IMR-90 (cell line): Measurements from ENCODE around the gene AKAP9. TPM values are rescaled to one million over a fixed set of nuclear protein-coding genes. Genes with fewer than 3 reads are reported as not detected.

Experiments
- ATAC-seq: fragments of 200-7000 bp; cut with Tn5 transposase; 2 replicates; pipeline ENCODE4 v1.9.1; 2020; ENCODE audit warnings: low read depth, mild to moderate bottlenecking, moderate library complexity
- BruUV-seq: library from RNA; stranded (reverse); fragments of 400-500 nt; replicated peaks from 2 replicates; lab custom pipeline; 2021; lab: Mats Ljungman, UMichigan
- CTCF ChIA-PET: fragments of 300-600 bp; formaldehyde crosslinking; extraction: SDS; loops from one replicate; lab custom pipeline; 2021; ENCODE audit warnings: antibody characterized with exemption; lab: Yijun Ruan, JAX
- POLR2A ChIA-PET: fragments of 300-600 bp; sonication (Branson Sonifier 250); formaldehyde crosslinking; loops from one replicate; lab custom pipeline; 2022; ENCODE audit warnings: antibody characterized with exemption; ENCODE audit not compliant: unreplicated experiment; lab: Charles Lee
- DNase-seq: peaks from one replicate; pipeline ENCODE4 v3.0.0; 2013
- H2AFZ ChIP-seq: replicated peaks from 2 replicates; pipeline ENCODE3; 2013; ENCODE audit warnings: low read length, mild to moderate bottlenecking; ENCODE audit not compliant: poor library complexity
- H2AK5ac ChIP-seq: 2 replicates; pipeline ENCODE4 v1.6.1; 2013; ENCODE audit warnings: low read depth, low read length, inconsistent platforms
- H2AK9ac ChIP-seq: replicated peaks from 2 replicates; pipeline ENCODE3; 2013; ENCODE audit warnings: mild to moderate bottlenecking, low read depth, low read length, moderate library complexity; ENCODE audit not compliant: poor library complexity
- H2BK120ac ChIP-seq: 2 replicates; pipeline ENCODE4 v1.6.1; 2013; ENCODE audit warnings: low read depth, low read length, inconsistent platforms
- H2BK15ac ChIP-seq: 3 replicates; pipeline ENCODE4 v1.6.1; 2013; ENCODE audit warnings: low read depth, low read length, inconsistent platforms
- H2BK20ac ChIP-seq: 2 replicates; pipeline ENCODE4 v1.6.1; 2013; ENCODE audit warnings: low read depth, mild to moderate bottlenecking, inconsistent platforms, low read length, moderate library complexity
- H2BK5ac ChIP-seq: 2 replicates; pipeline ENCODE4 v1.6.1; 2013; ENCODE audit warnings: mild to moderate bottlenecking, low read depth, low read length, inconsistent platforms; ENCODE audit not compliant: poor library complexity, severe bottlenecking
- H3K14ac ChIP-seq: replicated peaks from 2 replicates; pipeline ENCODE4 v1.6.1; 2013; ENCODE audit warnings: low read depth, low read length, inconsistent platforms
- H3K18ac ChIP-seq: 2 replicates; pipeline ENCODE4 v1.6.1; 2013; ENCODE audit warnings: low read depth, low read length, control low read depth
- H3K23ac ChIP-seq: 2 replicates; pipeline ENCODE4 v1.6.1; 2013; ENCODE audit warnings: low read depth, low read length, inconsistent platforms
- H3K27ac ChIP-seq: 2 replicates; pipeline ENCODE4 v1.5.1; 2013; ENCODE audit warnings: mild to moderate bottlenecking, control low read depth, low read length; ENCODE audit not compliant: insufficient read depth
- H3K27me3 ChIP-seq: 2 replicates; pipeline ENCODE4 v1.6.1; 2013; ENCODE audit warnings: low read length; ENCODE audit not compliant: control insufficient read depth, insufficient read depth
- H3K36me3 ChIP-seq: 2 replicates; pipeline ENCODE4 v1.6.1; 2013; ENCODE audit warnings: low read length, mixed read lengths; ENCODE audit not compliant: control insufficient read depth, insufficient read depth
- H3K4ac ChIP-seq: 2 replicates; pipeline ENCODE4 v1.6.1; 2013; ENCODE audit warnings: low read depth, low read length, inconsistent platforms
- H3K4me1 ChIP-seq: 2 replicates; pipeline ENCODE4 v1.6.1; 2013; ENCODE audit warnings: low read length, mixed read lengths; ENCODE audit not compliant: control insufficient read depth, insufficient read depth
- H3K4me2 ChIP-seq: 2 replicates; pipeline ENCODE4 v1.6.1; 2013; ENCODE audit warnings: low read depth, mild to moderate bottlenecking, control low read depth, low read length, moderate library complexity
- H3K4me3 ChIP-seq: 2 replicates; pipeline ENCODE4 v1.5.1; 2013; ENCODE audit warnings: low read depth, mild to moderate bottlenecking, control low read depth, low read length, moderate library complexity; ENCODE audit not compliant: insufficient read depth
- H3K56ac ChIP-seq: 2 replicates; pipeline ENCODE4 v1.6.1; 2013; ENCODE audit warnings: low read length, inconsistent platforms; ENCODE audit not compliant: insufficient read depth; ENCODE audit errors: extremely low read depth
- H3K79me1 ChIP-seq, 2 experiments: 2 replicates each; pipeline ENCODE4 v1.6.1; 2013; ENCODE audit warnings: low read length in 2 of 2, inconsistent platforms in 1 of 2, low read depth in 1 of 2
- H3K9ac ChIP-seq: 2 replicates; pipeline ENCODE4 v1.6.1; 2013; ENCODE audit warnings: low read depth, low read length, control low read depth
- H3K9me1 ChIP-seq: 2 replicates; pipeline ENCODE4 v1.6.1; 2013; ENCODE audit warnings: low read length, inconsistent platforms; ENCODE audit not compliant: insufficient read depth
- H3K9me3 ChIP-seq: 2 replicates; pipeline ENCODE4 v1.6.1; 2013; ENCODE audit warnings: low read length; ENCODE audit not compliant: control insufficient read depth, insufficient read depth
- H4K20me1 ChIP-seq: 2 replicates; pipeline ENCODE4 v1.6.1; 2013; ENCODE audit warnings: low read length, inconsistent platforms; ENCODE audit not compliant: insufficient read depth
- H4K5ac ChIP-seq: 2 replicates; pipeline ENCODE4 v1.6.1; 2013; ENCODE audit warnings: mild to moderate bottlenecking, low read depth, low read length, control low read depth
- H4K8ac ChIP-seq, 2 experiments: 2 replicates each; pipeline ENCODE4 v1.6.1; 2013; ENCODE audit warnings: low read depth in 2 of 2, low read length in 2 of 2, control low read depth in 1 of 2, inconsistent platforms in 1 of 2
- H4K91ac ChIP-seq: 2 replicates; pipeline ENCODE4 v1.6.1; 2013; ENCODE audit warnings: low read depth, low read length, inconsistent platforms; ENCODE audit not compliant: insufficient read depth
- BHLHE40 ChIP-seq: fragments of 150-350 bp; IDR thresholded peaks from 2 replicates; pipeline ENCODE4 v1.6.1; 2016; ENCODE audit warnings: mild to moderate bottlenecking, low read depth, low read length
- CEBPB ChIP-seq: IDR thresholded peaks from 2 replicates; pipeline ENCODE4 v1.6.1; 2012; ENCODE audit warnings: low read depth, low read length, improper control_type of control experiment
- CHD1 ChIP-seq: IDR thresholded peaks from 2 replicates; pipeline ENCODE4 v1.6.1; 2012; ENCODE audit warnings: low read depth, low read length, improper control_type of control experiment
- FOS ChIP-seq: fragments of 150-350 bp; IDR thresholded peaks from 2 replicates; pipeline ENCODE4 v1.6.1; 2016; ENCODE audit warnings: low read depth, low read length
- MAFK ChIP-seq: IDR thresholded peaks from 2 replicates; pipeline ENCODE4 v1.6.1; 2012; ENCODE audit warnings: low read depth, low read length, improper control_type of control experiment
- MAZ ChIP-seq: IDR thresholded peaks from 2 replicates; pipeline ENCODE4 v1.6.1; 2012; ENCODE audit warnings: low read depth, mild to moderate bottlenecking, low read length, improper control_type of control experiment, moderate library complexity, borderline replicate concordance
- MXI1 ChIP-seq: IDR thresholded peaks from 2 replicates; pipeline ENCODE4 v1.6.1; 2012; ENCODE audit warnings: low read depth, mild to moderate bottlenecking, low read length, moderate library complexity, borderline replicate concordance
- NFE2L2 ChIP-seq: fragments of 150-350 bp; IDR thresholded peaks from 2 replicates; pipeline ENCODE4 v1.6.1; 2016; ENCODE audit warnings: low read depth, mild to moderate bottlenecking, low read length
- POLR2A ChIP-seq: IDR thresholded peaks from 2 replicates; pipeline ENCODE4 v1.6.1; 2012; ENCODE audit warnings: mild to moderate bottlenecking, low read depth, low read length
- RAD21 ChIP-seq: IDR thresholded peaks from 2 replicates; pipeline ENCODE4 v1.6.1; 2012; ENCODE audit warnings: low read length, improper control_type of control experiment
- RCOR1 ChIP-seq: IDR thresholded peaks from 2 replicates; pipeline ENCODE4 v1.6.1; 2012; ENCODE audit warnings: mild to moderate bottlenecking, low read length, improper control_type of control experiment; ENCODE audit not compliant: insufficient replicate concordance
- RFX5 ChIP-seq: IDR thresholded peaks from 2 replicates; pipeline ENCODE4 v1.8.0; 2012; ENCODE audit warnings: low read depth, mild to moderate bottlenecking, low read length, moderate library complexity
- SMC3 ChIP-seq: fragments of 150-350 bp; IDR thresholded peaks from 2 replicates; pipeline ENCODE4 v1.6.1; 2016; ENCODE audit warnings: low read depth, mild to moderate bottlenecking, antibody characterized with exemption, low read length, moderate library complexity
- WGBS, 2 experiments: methylation state at CpG; one replicate each; pipeline versions ENCODE4 v1.1.5 to v1.1.7; 2013; ENCODE audit warnings: missing lambda C conversion rate in 2 of 2; ENCODE audit not compliant: insufficient read length in 1 of 2; ENCODE audit errors: extremely low coverage in 2 of 2; 5-methylcytosine and 5-hydroxymethylcytosine counted together
- dilution Hi-C: fragments of 300-500 bp; cut with HindIII; formaldehyde crosslinking; loops from one replicate; pipeline ENCODE4 v1.14.3; 2018; ENCODE audit warnings: low sequenced_read_pairs; ENCODE audit not compliant: unreplicated experiment
- in situ Hi-C: fragments of 300-500 bp; cut with MboI; formaldehyde crosslinking; loops from 3 replicates; pipeline ENCODE4 v1.14.3; 2019; ENCODE audit warnings: low sequenced_read_pairs, inconsistent platforms, mixed read lengths
- intact Hi-C: fragments of 100-400 bp; cut with micrococcal nuclease; formaldehyde crosslinking; loops from 2 replicates; pipeline ENCODE4 v1.10.0; 2022
- polyA plus RNA-seq, 3 experiments: library from polyadenylated mRNA; depleted of rRNA; stranded (reverse); fragments of >200 nt; gene quantifications; 2 replicates each; pipeline ENCODE4 v1.2.3, GENCODE V29; 2012; ENCODE audit warnings: low replicate concordance in 1 of 3
- total RNA-seq: library from RNA; depleted of rRNA; stranded (reverse); fragments of >200 nt; gene quantifications from 2 replicates; pipeline ENCODE4 v1.2.3, GENCODE V29; 2012
- TF ChIP-seq, protein P1 (sequence below): conservative IDR thresholded peaks from 2 replicates; pipeline ENCODE4 v1.5.1; 2012; ENCODE audit warnings: mild to moderate bottlenecking, low read depth, low read length, improper control_type of control experiment
- TF ChIP-seq, protein P2 (sequence below): fragments of 150-350 bp; IDR thresholded peaks from 2 replicates; pipeline ENCODE4 v1.6.1; 2016; ENCODE audit warnings: low read depth, mild to moderate bottlenecking, low read length, moderate library complexity, borderline replicate concordance
- TF ChIP-seq, protein P3 (sequence below): fragments of 150-350 bp; IDR thresholded peaks from 2 replicates; pipeline ENCODE4 v1.6.1; 2017; ENCODE audit warnings: mild to moderate bottlenecking, antibody characterized with exemption, low read length, low read depth

Gene AKAP9
- total and polyA plus RNA-seq, 2 of the 4 experiments (the other 2 are of a cell fraction) = 9.7 to 25.3 TPM

DNA sequence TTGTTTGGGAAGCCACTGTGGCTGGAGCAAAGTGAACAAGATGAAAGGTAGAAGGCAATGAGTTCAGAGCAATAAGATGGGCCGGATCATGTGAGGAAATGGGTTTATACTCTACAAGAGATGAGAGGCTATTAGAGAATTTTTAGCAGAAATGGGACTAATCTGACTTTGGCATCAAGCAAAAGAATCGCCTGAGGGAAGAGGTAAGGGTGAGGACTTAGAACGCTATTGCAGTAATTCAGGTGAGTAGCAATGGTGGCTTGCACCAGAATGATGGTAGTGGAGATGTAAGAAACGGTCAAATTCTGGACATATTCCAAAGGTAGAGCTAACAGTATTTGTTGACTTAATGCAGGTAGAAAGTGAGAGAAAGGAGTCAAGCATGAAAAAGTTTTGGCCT, 29.5 kb upstream of the AKAP9 start:
- Histone ChIP-seq H3K23ac (no peak overlapping the region), H4K5ac (no peak overlapping the region), H3K4me3 (no peak overlapping the region), H2AK9ac (no peak overlapping the region), H2BK5ac (no peak overlapping the region), H2AK5ac (no peak overlapping the region), H3K36me3 (no peaks in the 10 kb centered on the region), H3K79me1 (no peaks in the 10 kb centered on the region), H3K4me1 (peaks cover 7% of the 10 kb centered on the region), H3K4me2 (no peak overlapping the region), H3K4ac (no peak overlapping the region), H3K27me3 (no peaks in the 10 kb centered on the region), H2BK120ac (no peak overlapping the region), H3K18ac (no peak overlapping the region), H3K9me3 (no peaks in the 10 kb centered on the region), H4K91ac (no peak overlapping the region), H3K9ac (no peak overlapping the region), H2BK15ac (no peak overlapping the region), H2AFZ (no peak overlapping the region), H4K8ac (no peak overlapping the region), H2BK20ac (no peak overlapping the region), H3K9me1 (no peaks in the 10 kb centered on the region), H4K20me1 (no peaks in the 10 kb centered on the region), H3K14ac (no peak overlapping the region), H3K27ac (no peak overlapping the region), H3K56ac (no peak overlapping the region)
- BruUV-seq = no TSS peak
- no peak for DNase-seq
- CTCF ChIA-PET = interaction anchor here (0.6 to 1.7 kb wide), 2 partner anchors 31 to 294 kb away, joined by 4 to 5 read pairs; partner anchors contain the start of gene MTERF1
- intact Hi-C loops (no loop called here), in situ Hi-C loops (no loop called here), dilution Hi-C loops (no loop called here)
- TF ChIP-seq, protein P1, sequence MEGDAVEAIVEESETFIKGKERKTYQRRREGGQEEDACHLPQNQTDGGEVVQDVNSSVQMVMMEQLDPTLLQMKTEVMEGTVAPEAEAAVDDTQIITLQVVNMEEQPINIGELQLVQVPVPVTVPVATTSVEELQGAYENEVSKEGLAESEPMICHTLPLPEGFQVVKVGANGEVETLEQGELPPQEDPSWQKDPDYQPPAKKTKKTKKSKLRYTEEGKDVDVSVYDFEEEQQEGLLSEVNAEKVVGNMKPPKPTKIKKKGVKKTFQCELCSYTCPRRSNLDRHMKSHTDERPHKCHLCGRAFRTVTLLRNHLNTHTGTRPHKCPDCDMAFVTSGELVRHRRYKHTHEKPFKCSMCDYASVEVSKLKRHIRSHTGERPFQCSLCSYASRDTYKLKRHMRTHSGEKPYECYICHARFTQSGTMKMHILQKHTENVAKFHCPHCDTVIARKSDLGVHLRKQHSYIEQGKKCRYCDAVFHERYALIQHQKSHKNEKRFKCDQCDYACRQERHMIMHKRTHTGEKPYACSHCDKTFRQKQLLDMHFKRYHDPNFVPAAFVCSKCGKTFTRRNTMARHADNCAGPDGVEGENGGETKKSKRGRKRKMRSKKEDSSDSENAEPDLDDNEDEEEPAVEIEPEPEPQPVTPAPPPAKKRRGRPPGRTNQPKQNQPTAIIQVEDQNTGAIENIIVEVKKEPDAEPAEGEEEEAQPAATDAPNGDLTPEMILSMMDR = no peak
- TF ChIP-seq BHLHE40 (no peak), MAZ (no peak), MXI1 (no peak), POLR2A (no peak), RFX5 (no peak), RCOR1 (no peak), CEBPB (no peak), NFE2L2 (no peak), FOS (no peak), MAFK (no peak), SMC3 (no peak), CHD1 (no peak), RAD21 (no peak)
- TF ChIP-seq, protein P2, sequence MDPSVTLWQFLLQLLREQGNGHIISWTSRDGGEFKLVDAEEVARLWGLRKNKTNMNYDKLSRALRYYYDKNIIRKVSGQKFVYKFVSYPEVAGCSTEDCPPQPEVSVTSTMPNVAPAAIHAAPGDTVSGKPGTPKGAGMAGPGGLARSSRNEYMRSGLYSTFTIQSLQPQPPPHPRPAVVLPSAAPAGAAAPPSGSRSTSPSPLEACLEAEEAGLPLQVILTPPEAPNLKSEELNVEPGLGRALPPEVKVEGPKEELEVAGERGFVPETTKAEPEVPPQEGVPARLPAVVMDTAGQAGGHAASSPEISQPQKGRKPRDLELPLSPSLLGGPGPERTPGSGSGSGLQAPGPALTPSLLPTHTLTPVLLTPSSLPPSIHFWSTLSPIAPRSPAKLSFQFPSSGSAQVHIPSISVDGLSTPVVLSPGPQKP = no peak
- TF ChIP-seq, protein P3, sequence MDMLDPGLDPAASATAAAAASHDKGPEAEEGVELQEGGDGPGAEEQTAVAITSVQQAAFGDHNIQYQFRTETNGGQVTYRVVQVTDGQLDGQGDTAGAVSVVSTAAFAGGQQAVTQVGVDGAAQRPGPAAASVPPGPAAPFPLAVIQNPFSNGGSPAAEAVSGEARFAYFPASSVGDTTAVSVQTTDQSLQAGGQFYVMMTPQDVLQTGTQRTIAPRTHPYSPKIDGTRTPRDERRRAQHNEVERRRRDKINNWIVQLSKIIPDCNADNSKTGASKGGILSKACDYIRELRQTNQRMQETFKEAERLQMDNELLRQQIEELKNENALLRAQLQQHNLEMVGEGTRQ = no peak
- 92% methylated on average over 2 of the region's 4 CpGs; no CpG with 5 or more reads in 1 of the 2 experiments for WGBS, 2 experiments
- no peak for ATAC-seq
- POLR2A ChIA-PET = no interaction called here
